Stimulated activated CD4-positive, alpha-beta T cell treated with anti-CD3 and anti-CD28 coated beads, Interleukin-4, amount 100 ng/mL, for 48 hours (primary cell): ENCODE data around the gene EEF2.
A peak's percentile ranks its signal among the peaks of the same experiment; 100 is the strongest.

Experiments used
- DNase-seq, 2 donors: peaks; one replicate each; pipeline ENCODE4 v3.0.0-alpha.2; 2020; ENCODE audit warnings: low read depth in 2 of 2

EEF2 gene

GRCh38 chr19:3984584-3984907, 717 bp downstream of the EEF2 start:
- DNase-seq: no peak

GRCh38 chr19:3983936-3984583, 1.2 kb downstream of the EEF2 start:
- no peak for DNase-seq

GRCh38 chr19:3983542-3983914, 1.7 kb downstream of the EEF2 start:
- DNase-seq: no peak

GRCh38 chr19:3982701-3983541, 2.3 kb downstream of the EEF2 start:
- DNase-seq: no peak

- DNase-seq: no peak
Observed at GRCh38 chr19:3981736-3982681, 3.3 kb downstream of the EEF2 start.

GRCh38 chr19:3981373-3981735, 3.9 kb downstream of the EEF2 start:
- DNase-seq: no peak

GRCh38 chr19:3980353-3981251, 4.7 kb downstream of the EEF2 start:
- no peak for DNase-seq

GRCh38 chr19:3979674-3980352, 5.5 kb downstream of the EEF2 start:
- DNase-seq: no peak

GRCh38 chr19:3979289-3979673, 6.0 kb downstream of the EEF2 start:
- DNase-seq: no peak

GRCh38 chr19:3978145-3978544, 7.1 kb downstream of the EEF2 start:
- DNase-seq: no peak

GRCh38 chr19:3977242-3978143, 7.8 kb downstream of the EEF2 start:
- DNase-seq: no peak

- DNase-seq: no peak
Observed at GRCh38 chr19:3976495-3977241, 8.6 kb downstream of the EEF2 start.

- DNase-seq: no peak
Observed at GRCh38 chr19:3975637-3976087, 9.6 kb downstream of the EEF2 start.

GRCh38 chr19:3975144-3975543, 10.1 kb downstream of the EEF2 start:
- DNase-seq: no peak

GRCh38 chr19:3970808-3971598, 14.3 kb downstream of the EEF2 start, which contains the start of gene DAPK3:
TSS of gene DAPK3 (minus strand) at chr19:3971099. CDS start at chr19:3969735, 1,364 bp downstream.
- peak; percentile 89 to 95 for DNase-seq

- no peak for DNase-seq
Observed at GRCh38 chr19:3970313-3970807, 14.9 kb downstream of the EEF2 start.

GRCh38 chr19:3969435-3970312, 15.6 kb downstream of the EEF2 start:
- DNase-seq: no peak
